HG02981 (cell line): Measurements from ENCODE around the gene ELMO3.

Experiments
- ATAC-seq: cut with Tn5 transposase; IDR thresholded peaks from one replicate; pipeline ENCODE4 v1.9.1; 2021; ENCODE audit warnings: mild to moderate bottlenecking, moderate library complexity; ENCODE audit not compliant: unreplicated experiment

Gene ELMO3

DNA sequence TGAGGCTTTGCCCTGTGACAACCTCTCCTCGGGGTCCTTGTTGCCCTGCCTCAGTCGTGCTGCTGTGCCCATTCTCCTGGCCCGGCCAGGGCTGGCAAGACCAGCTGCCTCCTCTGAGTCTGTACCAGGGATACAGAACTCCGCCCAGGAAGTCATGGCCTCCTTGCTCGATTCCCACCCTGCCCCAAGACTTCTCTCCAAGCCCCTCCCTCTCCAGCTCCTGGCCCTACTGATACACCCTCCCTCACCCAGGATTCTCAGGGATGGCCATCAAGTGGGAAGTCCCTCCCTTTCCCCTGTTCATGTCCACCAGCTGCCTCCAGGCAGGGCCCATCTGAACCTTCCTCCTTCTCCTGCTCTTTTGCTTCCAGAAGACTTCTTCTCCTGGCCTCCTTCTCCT is 16.8 kb downstream of the ELMO3 start:
- no peak for ATAC-seq

DNA sequence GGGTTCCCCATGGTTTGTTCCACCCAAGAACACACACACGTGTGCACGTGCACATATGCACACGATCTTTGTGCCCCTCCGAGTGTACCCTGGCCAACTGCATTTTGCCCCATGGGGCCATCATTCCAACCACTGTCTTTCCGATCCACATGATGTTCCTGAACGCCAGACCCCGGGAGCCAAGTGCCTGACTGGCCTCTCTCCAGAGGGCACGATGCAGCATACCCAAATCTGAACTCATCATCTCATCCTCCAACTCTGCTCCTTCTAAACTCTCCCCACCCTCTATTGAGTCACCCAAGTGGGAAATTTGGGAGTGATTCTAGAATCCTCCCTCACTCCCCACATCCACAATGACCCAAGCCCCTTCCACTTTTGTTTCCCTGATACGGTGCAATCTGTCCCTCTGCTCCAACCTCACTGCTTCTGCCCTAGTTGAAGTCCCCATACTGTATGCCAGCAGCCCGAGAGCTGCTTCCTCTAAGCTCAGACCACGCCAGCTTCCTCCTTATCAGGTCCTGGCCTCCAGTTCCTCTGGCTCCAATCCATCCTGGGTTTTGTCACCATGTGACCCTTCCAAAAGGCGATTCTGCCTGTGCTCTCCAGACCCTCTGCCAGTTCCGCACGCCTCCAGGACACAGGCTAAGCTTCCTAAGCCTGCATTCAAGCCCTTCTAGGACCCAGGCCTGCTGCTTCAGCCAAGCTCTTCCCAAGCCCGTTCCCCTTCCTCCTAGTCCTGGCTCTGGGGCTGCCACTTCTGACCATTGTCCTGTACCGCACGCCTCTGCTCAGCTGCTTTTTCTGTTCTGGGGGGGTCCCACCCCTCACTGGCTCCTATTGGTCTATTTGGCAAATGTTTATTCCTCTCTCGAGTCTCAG is 17.9 kb downstream of the ELMO3 start:
- ATAC-seq = no peak

GRCh38 chr16:67223992-67224391 is 25.1 kb downstream of the ELMO3 start:
- no peak for ATAC-seq

DNA sequence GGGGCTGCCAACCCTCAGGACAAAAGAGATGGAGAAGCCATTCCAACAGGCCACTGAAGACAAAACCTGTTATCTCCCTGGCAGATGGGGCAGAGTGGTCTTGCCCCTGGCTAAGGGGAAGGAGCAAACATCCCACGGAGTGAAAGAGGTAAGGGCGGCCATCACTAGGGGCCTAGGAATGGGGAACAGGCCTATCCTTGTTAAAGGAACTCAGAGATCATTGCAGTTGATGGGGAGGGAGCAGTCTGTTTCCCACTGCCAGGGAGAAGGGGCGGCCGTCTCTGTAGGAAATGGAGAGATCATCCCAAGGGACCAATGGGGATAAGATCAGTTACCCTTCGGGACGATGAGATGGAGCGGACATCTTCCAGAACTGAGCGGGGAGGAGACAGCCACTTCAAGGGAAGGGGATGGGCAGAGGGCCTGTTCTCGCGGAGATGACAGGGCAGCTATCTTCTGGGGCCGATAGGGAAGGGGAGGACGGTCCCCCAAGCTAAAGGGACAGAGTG is 27.4 kb downstream of the ELMO3 start:
- no peak for ATAC-seq

DNA sequence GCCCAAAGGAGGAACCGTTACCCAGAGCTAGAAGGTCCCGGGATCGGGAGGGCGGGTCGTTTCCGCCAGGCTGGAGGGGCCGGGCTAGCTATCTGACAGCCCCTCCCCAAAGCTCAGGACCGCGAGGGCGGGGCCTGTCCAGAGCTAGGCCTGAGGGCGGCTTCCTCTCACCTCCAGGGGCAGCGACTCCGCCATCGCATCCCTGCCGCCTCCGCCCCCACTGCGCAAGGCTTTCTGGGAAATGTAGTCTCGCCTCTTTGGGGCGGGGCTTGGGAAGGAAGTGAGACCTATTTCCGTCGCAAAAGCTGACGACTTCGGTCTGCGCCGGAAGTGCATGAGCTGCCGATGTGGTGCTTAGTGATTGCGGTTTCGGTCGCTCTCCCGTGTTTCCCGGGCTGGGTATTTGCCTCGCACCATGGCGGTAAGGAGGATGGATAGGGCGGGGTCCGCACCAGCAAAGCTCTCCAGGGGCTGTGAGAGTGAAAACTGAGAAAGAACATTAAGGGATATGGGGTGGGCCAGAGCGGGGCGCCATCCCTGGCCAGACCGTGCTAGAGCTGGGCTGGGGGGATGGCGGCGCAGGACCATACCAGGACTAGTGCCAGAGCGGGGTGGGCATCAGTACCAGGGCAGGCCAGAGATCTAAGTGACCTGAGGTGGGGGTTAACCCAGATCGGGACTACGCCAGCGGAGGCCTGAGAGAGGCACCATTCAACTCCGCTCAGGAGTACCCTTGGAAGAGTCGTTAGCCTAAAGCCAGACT is 28.1 kb downstream of the ELMO3 start, which contains the start of gene TMEM208:
Gene TMEM208 (plus strand): TSS at position 327 of the 763 bp plus-strand sequence. CDS start 89 bp downstream, at position 416.
- peak; percentile 94 for ATAC-seq

GRCh38 chr16:67227567-67227921 is 28.6 kb downstream of the ELMO3 start:
- no peak for ATAC-seq

DNA sequence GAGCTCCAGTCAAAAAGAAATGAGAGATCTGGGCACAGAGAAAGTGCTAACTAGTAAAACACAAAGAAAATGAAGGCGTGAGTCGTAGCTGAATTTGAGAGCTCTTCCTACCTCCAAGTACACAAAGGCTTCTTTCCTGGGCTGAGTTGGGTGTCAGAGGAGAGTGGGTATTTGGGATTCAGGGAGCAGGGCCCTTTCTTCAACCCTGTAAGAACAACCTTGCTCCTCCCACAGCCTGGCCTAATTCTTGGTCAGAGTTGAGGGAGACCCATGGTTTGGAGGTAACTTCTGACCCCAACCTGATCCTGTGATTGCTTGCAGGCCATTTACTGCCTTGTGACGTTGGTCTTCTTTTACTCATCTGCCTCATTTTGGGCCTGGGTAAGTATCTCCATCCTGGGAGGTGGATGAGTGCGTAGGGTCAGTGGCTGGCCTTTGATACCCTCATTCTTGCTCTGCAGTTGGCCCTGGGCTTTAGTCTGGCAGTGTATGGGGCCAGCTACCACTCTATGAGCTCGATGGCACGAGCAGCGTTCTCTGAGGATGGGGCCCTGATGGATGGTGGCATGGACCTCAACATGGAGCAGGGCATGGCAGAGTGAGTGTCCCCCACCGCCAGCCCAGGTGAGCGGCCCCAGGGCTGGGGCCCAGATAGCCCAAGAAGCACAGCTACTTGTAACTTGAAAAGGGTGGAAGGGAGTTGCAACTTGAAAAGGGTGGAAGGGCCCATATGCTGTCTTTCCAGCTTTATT is 29.3 kb downstream of the ELMO3 start:
- ATAC-seq = no peak

- no peak for ATAC-seq
These were observed 30.0 kb downstream of the ELMO3 start for GRCh38 chr16:67228905-67229304.

- ATAC-seq = no peak
These were observed 31.2 kb downstream of the ELMO3 start for GRCh38 chr16:67229906-67230808.

- ATAC-seq = no peak
These were observed 32.1 kb downstream of the ELMO3 start for GRCh38 chr16:67230809-67231660.

DNA sequence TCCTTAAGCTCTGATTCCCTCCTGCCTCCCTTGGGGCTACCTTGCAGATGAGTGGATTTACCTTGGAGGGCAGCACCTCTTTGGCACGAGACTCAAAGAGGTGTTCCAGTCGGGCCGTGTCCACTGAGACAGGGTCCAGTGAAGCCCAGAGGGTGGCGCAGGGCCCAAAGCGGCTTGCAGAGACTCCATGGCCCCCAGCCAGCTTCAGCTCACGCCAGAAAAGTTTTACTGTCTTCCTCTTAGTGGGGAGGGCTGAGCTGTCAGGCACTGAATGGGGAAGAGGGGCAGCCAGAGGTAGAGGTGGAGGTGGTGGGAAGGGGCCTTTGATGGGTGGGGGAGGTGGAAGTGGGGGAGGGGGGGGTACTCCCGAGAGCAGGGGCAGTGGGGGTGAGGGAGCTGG is 34.7 kb downstream of the ELMO3 start:
- ATAC-seq = no peak

DNA sequence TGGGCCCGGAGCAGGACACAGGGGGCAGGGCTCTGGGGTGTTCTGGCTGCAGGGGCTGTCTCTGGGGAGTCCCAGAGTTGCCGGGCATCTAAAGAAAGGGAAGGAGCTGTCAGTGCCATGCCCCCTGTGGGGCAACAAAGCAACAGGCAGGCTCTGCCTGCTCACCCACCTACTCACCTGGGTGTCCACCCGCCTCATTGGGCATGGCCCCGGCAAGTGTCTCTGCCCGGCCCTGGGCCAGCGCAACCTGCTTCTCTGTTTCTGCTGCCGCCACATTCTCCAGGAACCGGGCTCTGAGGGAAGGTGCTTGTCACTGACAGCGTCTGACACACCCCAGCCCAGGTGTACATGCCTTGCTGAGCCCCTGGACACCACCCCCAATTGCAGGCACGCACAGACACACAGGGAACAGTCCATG is 35.3 kb downstream of the ELMO3 start:
- ATAC-seq = no peak

DNA sequence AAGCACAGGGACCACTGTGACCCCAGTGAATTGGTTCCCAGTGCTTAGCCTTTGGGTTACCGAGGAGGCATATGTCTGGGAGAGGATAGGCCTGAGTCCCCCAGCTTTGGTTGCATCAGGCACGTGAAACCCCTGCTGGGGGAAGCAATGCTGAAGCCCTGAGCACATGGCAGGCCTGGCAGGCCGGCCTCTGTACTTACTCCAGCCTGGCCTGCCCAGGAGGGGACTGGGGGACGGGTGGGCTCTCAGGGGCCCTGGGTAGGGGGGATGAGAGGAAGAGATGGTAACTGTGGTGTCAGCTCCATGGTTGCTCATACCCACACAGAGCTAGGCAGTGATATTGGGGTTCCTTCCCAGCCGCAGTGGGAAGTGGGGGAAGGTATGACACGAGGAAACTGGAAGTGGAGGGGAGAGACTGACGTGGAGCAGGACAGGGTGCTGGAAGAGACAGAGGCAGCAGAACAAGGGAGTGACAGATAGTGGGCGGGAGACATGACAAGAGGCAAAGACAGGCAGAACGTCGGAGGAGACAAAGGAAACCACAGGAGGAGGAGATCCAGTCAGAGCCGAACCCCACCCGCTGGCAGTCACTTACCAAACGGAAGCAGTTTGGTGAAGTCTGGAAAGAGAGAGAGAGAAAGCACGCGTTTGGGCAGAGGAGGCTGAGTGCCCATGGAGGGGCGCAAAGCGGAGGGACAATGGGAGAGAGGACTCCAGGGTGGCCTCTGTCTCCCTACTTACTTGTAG is 37.1 kb downstream of the ELMO3 start:
- no peak for ATAC-seq

- peak; percentile 57 for ATAC-seq
These were observed 37.8 kb downstream of the ELMO3 start for GRCh38 chr16:67236563-67237395.

- ATAC-seq = no peak
These were observed 38.7 kb downstream of the ELMO3 start for GRCh38 chr16:67237396-67238277.

GRCh38 chr16:67238278-67238575 is 39.3 kb downstream of the ELMO3 start:
- ATAC-seq = no peak
